Right ventricle myocardium superior (tissue), 1 donor: Measurements from ENCODE around the gene KLRC4. TPM values are rescaled to one million over a fixed set of nuclear protein-coding genes. Genes with fewer than 3 reads are reported as not detected.
"Not testable (repeated sequence)": the region's sequence is repeated elsewhere in the genome, so short reads cannot be mapped to it uniquely, and the experiment has no call there.

Source experiments
- ATAC-seq: fragments of 200-7000 bp; cut with Tn5 transposase; one replicate; pipeline ENCODE4 v1.9.1; 2020; ENCODE audit warnings: mild to moderate bottlenecking; ENCODE audit not compliant: poor library complexity
- DNase-seq: peaks from one replicate; pipeline ENCODE4 v3.0.0-alpha.2; 2020
- intact Hi-C: fragments of 100-400 bp; cut with DNase I; formaldehyde crosslinking; loops from one replicate; pipeline ENCODE4 v1.11.2; 2022
- total RNA-seq: library from RNA; stranded (reverse); fragmentation: NEBNext Ultra II Directional; extraction: Animal tissue kit (Norgen Biotek cat#: 25700); gene quantifications from one replicate; pipeline ENCODE4 v1.2.1, GENCODE V29; 2021
- donor health status: DM: no; HTN: yes; CAD: no; lungs with severe emphysema.

KLRC4 gene
- total RNA-seq, 1 donor from 2014 or later, result not detected

- ATAC-seq, result no peak
- DNase-seq, result no peak
- intact Hi-C loops, result no loop called here
These were observed 34.9 kb downstream of the KLRC4 start for GRCh38 chr12:10374624-10375018.

- peak; percentile 70 for ATAC-seq
- intact Hi-C loops, result no loop called here
- DNase-seq, result no peak
These were observed 37.0 kb downstream of the KLRC4 start for GRCh38 chr12:10372559-10372958.

DNA sequence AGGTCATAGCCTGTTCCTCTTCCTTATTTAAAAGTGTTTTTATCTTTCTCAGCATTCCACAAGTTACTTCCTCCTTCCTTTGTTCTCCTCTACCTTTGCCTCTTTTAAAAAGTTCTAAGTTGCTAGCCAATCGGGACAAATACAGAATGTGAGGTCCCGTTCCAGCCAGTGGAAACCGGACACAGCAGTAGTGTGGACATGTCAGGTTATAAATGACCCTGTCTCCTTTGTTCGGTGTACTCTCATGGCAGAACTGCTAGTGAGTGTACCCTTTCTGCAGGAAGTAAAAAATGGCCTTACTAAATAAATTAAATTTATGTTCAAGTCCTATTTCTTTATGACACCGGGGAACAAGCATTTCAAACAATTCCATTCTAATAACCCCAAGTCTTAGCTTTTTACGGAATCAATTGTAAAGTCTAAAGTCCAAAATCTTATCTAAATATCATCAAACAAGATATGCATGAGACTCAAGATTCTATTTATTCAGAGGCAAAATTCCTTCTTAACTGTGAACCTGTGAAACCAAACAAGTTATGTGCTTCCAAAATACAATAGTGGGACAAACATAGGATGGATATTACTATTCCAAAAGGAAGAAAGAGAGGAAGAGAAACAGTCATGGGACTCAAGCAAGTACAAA lies 37.5 kb downstream of the KLRC4 start:
- ATAC-seq, intact Hi-C loops, DNase-seq: not testable (repeated sequence)

DNA sequence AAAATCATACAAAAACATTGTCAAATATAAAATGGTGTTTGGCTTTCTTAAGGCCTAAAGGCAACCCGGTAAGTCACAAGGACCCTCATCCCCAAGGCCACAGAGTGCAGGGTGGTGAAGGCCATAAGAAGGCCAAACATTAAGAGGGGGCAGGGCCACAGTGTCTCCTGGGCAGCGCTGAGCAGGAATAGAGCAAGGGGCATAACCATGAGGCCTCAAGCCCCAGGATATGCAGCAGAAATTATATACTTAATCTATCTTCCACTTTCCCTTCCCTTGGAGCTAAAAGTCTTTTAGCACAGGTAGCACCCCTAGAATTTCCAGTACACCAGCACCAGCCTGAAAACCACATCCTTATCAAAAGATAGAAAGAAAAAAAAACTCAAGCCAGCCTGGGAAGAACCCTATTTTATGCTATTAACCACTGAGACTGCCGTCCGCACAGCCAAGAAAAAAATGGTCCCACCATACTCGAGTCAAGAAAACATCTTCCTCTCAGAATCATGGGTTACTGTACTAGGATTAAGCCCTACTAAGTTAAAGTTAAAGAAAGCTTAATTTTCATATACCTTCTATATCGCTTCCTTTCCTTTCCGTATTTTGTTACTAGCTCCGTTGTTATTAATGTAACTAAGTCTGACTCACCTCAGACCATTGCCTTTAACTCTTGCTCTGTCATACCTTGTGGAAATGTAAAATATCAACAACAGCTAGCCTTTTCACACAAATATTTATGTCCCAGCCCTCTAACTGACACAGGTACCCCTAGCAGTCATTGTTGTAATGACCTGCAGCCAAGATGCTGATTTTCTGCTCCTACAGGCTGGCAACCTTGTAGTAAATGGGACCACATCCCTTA lies 39.8 kb downstream of the KLRC4 start:
- no peak for ATAC-seq
- intact Hi-C loops, result loop anchor here (10.0 kb wide), 1 partner anchor 155 kb away; the partner anchor contains the start of gene GABARAPL1
- no peak for DNase-seq

GRCh38 chr12:10368206-10369171 lies 41.1 kb downstream of the KLRC4 start:
- ATAC-seq, result no peak
- intact Hi-C loops, result loop anchor here (10.0 kb wide), 1 partner anchor 154 kb away; the partner anchor contains the start of gene GABARAPL1
- no peak for DNase-seq

GRCh38 chr12:10367714-10368113 lies 41.8 kb downstream of the KLRC4 start:
- not testable (repeated sequence) for DNase-seq, ATAC-seq
- intact Hi-C loops, result loop anchor here (10.0 kb wide), 1 partner anchor 153 kb away; the partner anchor contains the start of gene GABARAPL1

DNA sequence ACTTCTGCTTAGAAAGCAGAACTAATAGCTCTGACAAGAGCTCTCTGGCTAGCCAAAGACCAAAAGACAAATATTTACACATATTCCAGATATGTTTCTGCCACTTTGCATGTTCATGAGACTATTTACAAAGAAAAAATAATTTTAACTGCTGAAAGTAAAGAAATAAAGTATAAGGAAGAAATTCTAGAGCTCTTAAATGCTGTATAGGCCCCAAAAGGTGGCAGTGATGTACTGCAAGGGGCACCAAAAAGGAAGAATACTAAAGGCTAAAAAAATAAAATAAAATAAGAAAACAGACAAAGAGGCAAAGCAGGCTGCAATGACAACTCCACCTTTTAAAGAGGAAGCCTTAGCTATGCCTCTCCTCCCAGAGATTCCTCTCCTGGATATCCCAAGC lies 42.7 kb downstream of the KLRC4 start:
- ATAC-seq, result no peak
- intact Hi-C loops, result loop anchor here (10.0 kb wide), 1 partner anchor 152 kb away; the partner anchor contains the start of gene GABARAPL1
- no peak for DNase-seq

GRCh38 chr12:10365696-10366405 lies 43.7 kb downstream of the KLRC4 start:
- intact Hi-C loops, result loop anchor here (10.0 kb wide), 1 partner anchor 151 kb away; the partner anchor contains the start of gene GABARAPL1
- ATAC-seq (no peak), DNase-seq (no peak)

GRCh38 chr12:10364815-10365622 lies 44.5 kb downstream of the KLRC4 start:
- intact Hi-C loops, result loop anchor here (10.0 kb wide), 1 partner anchor 150 kb away; the partner anchor contains the start of gene GABARAPL1
- DNase-seq (peak; percentile 47), ATAC-seq (peak; percentile 89)

- DNase-seq (peak; percentile 43), ATAC-seq (peak; percentile 72)
These were observed 45.4 kb downstream of the KLRC4 start for GRCh38 chr12:10363914-10364814.

DNA sequence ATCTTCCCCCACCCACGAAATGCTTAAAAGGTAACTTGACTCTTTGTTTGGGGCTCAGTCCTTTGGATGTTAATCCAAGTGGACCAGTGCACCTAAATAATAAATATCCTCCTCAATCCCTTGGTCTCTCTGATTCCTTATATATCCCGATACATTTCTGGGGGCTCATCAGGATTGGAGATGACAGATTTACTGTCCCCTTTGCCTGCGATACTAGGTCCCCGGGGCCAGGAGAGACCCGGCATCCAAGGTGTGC lies 46.0 kb downstream of the KLRC4 start:
- intact Hi-C loops, result loop anchor here (10.0 kb wide), 1 partner anchor 149 kb away; the partner anchor contains the start of gene GABARAPL1
- DNase-seq, result no peak
- ATAC-seq, result no peak

More at GRCh38 chr12:10363914-10364814, 45.4 kb downstream of the KLRC4 start:
- intact Hi-C loops, result loop anchor here (10.0 kb wide), 1 partner anchor 149 kb away; the partner anchor contains the start of gene GABARAPL1

DNA sequence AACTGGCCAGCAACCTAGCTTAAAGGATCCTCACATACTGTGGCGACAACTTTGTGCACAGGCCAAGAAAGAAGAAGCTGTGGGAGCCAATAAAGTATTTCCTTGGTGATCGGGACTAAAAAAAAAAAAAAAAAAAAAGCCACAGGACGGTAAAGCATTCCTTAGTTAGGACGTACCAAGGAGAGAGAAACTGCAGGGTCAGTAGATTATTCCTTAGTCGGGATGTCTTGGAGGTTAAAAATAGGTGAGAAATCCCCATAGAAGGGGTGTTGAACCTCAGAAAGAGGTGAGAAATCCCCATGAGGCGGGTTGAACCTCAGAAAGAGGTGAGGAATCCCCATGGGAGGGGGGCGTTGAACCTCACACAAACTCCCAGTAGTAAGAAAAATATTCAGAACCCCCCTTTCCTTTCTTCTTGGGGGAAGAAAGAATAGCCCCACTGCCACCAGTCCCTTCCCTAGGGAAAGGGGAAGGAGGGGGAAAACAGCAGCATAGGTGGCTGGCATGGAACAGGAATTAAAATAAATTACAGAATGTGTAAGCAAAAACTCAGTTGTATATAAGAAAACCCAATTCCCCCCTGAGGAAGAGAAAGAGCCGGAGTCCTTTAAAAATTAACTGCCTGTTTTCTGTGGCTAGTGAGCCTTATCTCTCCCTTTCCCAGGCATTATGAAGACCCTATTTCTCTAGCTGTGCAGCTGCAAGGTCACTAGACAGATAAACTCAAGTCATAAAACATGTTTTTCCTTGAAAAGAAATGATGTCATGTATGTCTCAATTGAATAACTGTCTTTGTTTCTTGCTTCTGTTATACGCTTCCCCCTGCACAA lies 46.5 kb downstream of the KLRC4 start:
- intact Hi-C loops, result loop anchor here (10.0 kb wide), 1 partner anchor 148 kb away; the partner anchor contains the start of gene GABARAPL1
- DNase-seq (no peak), ATAC-seq (no peak)

DNA sequence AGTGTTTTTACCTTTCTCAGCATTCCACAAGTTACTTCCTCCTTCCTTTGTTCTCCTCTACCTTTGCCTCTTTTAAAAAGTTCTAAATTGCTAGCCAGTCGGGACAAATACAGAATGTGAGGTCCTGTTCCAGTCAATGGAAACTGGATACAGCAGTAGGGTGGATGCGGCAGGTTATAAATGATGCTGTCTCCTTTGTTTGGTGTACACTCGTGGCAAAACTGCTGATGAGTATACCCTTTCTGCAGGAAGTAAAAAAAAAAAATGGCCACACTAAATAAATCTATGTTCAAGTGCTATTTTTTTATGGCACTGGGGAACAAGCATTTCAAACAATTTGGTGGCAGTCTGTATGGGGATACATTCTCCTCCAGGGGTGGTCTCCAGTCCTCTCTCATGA lies 47.2 kb downstream of the KLRC4 start:
- no peak for ATAC-seq
- DNase-seq, result no peak
- intact Hi-C loops, result loop anchor here (10.0 kb wide), 1 partner anchor 148 kb away; the partner anchor contains the start of gene GABARAPL1

DNA sequence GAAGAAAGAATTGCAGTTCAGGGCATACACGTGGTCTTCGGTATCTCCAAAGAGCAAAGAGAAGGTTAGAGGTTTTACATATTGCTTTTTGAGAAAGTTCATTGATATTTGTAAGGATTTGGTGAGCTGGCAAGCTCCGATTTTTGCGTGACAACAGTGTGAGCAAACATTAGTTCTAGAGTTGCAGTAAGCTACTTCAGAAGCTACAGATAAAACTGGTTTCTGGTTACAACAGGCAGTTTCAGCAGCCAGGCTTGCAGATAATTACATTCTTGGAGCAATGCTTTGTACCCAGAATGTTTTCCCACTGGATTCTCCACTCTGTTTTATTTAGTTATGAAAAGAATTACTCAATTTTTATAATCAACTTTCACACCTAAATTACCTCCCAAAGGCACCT lies 47.9 kb downstream of the KLRC4 start:
- intact Hi-C loops, result loop anchor here (10.0 kb wide), 1 partner anchor 147 kb away; the partner anchor contains the start of gene GABARAPL1
- no peak for ATAC-seq
- DNase-seq, result no peak

DNA sequence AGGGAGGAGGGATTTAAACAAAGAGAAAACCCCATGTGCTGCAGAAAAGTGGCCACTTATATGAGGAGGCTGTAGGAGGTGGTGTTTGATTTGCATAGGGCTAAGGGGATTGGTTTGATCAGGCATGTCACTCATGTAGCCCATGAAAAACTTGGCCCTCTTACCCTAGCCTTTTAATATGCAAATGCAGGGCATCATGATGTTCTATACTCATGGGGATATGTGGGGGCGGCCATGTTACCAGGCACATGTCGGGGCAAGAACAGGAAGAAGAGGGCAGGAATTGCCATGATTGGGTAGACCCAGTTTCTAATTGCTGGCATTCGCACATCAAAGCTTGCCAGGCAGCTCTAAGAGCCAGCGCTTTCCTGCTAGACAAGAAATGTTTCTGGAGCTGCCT lies 48.5 kb downstream of the KLRC4 start:
- intact Hi-C loops, result loop anchor here (10.0 kb wide), 1 partner anchor 146 kb away; the partner anchor contains the start of gene GABARAPL1
- ATAC-seq, result no peak
- no peak for DNase-seq
